Measurements from ENCODE around the gene JTB. TPM values are rescaled to one million over a fixed set of nuclear protein-coding genes. Genes with fewer than 3 reads are reported as not detected.

JTB gene
- total RNA-seq, 1 experiment from 2014 or later, result 123 TPM

DNA sequence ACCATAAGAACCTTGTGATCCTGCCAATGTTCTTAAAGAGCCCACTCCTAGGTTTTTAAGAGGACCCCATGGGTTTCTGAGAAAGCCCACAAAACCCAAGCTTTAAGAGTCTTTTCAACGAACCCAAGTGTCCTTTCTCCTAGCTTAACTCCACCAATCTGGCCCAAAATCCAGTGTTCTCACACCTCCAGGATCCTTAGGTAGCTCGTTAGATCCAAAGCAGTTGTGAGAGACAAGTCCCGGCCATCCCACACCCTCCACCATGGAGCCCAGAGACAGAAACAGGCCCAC is 32.7 kb downstream of the JTB start:
- peaks cover 9 to 21% of the 10 kb centered on the region in 2 experiments; a peak in 3 of 4 replicates for H3K36me3 ChIP-seq (ENCODE audit: control insufficient read depth in 1 of 2, insufficient read depth in 2 of 2, low read length in 2 of 2)
- H3K79me2 ChIP-seq (ENCODE audit: insufficient read depth, low read length), result peaks cover 24% of the 10 kb centered on the region; the same call in 1 of the 2 replicates
- H3K27me3 ChIP-seq (ENCODE audit: insufficient read depth, low read length), result no peaks in the 10 kb centered on the region
- CTCF ChIA-PET, result no interaction called here
- TF ChIP-seq ELF1 (IDR thresholded peaks at IDR 0.05; ENCODE audit: borderline replicate concordance, low read depth), result no peak
- DNase-seq (ENCODE audit: low read depth, low spot score) (no peak), ATAC-seq (no peak)
- BruUV-seq (replicated peaks), result TSS peak; percentile 30
- H4K20me1 ChIP-seq (ENCODE audit: insufficient read depth), result no peaks in the 10 kb centered on the region
- peak overlapping the region; percentile 90 for H3K4me2 ChIP-seq (ENCODE audit: low read length)
- no peaks in the 10 kb centered on the region for H3K9me3 ChIP-seq (ENCODE audit: control insufficient read depth in 1 of 2, insufficient read depth in 1 of 2, low read depth in 1 of 2, low read length in 2 of 2)
- H3K4me3 ChIP-seq (replicated peaks in 1 of 2; ENCODE audit: low read depth in 1 of 2, low read length in 2 of 2), result peak overlapping the region; percentile 83 to 91
- H3K4me1 ChIP-seq (ENCODE audit: control insufficient read depth in 1 of 2, insufficient read depth in 2 of 2, low read length in 2 of 2), result peaks cover 6 to 18% of the 10 kb centered on the region in 2 experiments; a peak in 3 of 4 replicates
- intact Hi-C loops (cut with micrococcal nuclease), result no loop called here
- POLR2A ChIA-PET, result interaction anchor here (1.3 to 2.4 kb wide), 3 partner anchors 12 to 23 kb away, joined by 3 to 8 read pairs (median 4); partner anchors contain the start of genes CREB3L4 and SLC39A1
- RAD21 ChIA-PET (ENCODE audit: low non-redundant PET in 1 of 2, low total read pairs in 2 of 2, uncharacterized antibody in 2 of 2, unreplicated experiment in 2 of 2), result no interaction called here
- peak overlapping the region; percentile 95 for H3K9ac ChIP-seq (ENCODE audit: low read length)
- H3K9me2 ChIP-seq (ENCODE audit: insufficient read depth), result no peaks in the 10 kb centered on the region
- H3K27ac ChIP-seq (ENCODE audit: low read depth, low read length), result peak overlapping the region; percentile 98
- no peak overlapping the region for H2AFZ ChIP-seq (ENCODE audit: low read depth, low read length, poor library complexity, severe bottlenecking)

DNA sequence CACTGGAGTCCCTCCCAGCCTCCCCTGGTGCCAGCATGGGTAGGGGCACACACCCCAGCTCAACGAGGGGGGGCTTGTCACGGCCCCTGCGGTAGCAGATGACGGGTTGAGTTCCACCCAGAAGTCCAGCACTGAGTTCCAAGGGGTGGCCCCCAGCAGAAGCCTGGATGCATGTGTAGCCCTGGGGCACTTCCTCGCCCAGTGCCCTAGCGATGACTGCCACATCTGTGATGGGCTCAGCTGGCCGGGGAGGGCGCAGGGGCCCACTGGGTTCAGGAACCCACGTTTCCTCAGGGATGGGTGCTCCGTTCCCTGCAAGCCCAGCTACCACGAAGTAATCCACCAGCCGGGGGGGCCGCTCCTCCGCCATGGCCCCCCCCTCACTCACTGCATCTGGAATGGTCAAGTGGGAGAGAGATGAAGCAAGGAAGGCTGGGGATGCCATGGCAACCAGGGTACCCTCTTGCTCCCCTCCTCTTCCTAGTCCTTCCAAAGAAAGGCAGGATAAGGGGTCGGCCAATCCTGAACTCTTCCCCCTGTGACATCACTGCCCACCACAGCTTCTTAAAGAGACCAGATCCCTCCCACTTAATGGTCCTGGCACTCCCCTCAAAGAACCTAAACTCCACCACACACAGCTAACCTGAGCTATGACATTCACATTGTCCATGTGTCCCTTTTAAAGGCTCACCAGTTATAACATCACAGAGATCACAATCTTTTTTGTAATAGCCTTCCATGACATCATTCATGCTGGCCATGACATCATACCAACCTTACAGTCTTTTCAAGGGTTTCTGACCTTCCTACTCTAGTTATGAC is 33.3 kb downstream of the JTB start:
- Histone ChIP-seq H3K36me3 (ENCODE audit: control insufficient read depth in 1 of 2, insufficient read depth in 2 of 2, low read length in 2 of 2) (peaks cover 9 to 22% of the 10 kb centered on the region in 2 experiments; a peak in 3 of 4 replicates), H3K9me2 (ENCODE audit: insufficient read depth) (no peaks in the 10 kb centered on the region), H3K9ac (ENCODE audit: low read length) (peak overlapping the region; percentile 95; the same call in 1 of the 2 replicates), H3K27ac (ENCODE audit: low read depth, low read length) (no peak overlapping the region), H3K9me3 (ENCODE audit: control insufficient read depth in 1 of 2, insufficient read depth in 1 of 2, low read depth in 1 of 2, low read length in 2 of 2) (no peaks in the 10 kb centered on the region), H4K20me1 (ENCODE audit: insufficient read depth) (no peaks in the 10 kb centered on the region), H3K4me1 (ENCODE audit: control insufficient read depth in 1 of 2, insufficient read depth in 2 of 2, low read length in 2 of 2) (peaks cover 6 to 18% of the 10 kb centered on the region in 2 experiments; a peak in 3 of 4 replicates), H2AFZ (ENCODE audit: low read depth, low read length, poor library complexity, severe bottlenecking) (no peak overlapping the region), H3K4me2 (ENCODE audit: low read length) (peak overlapping the region; percentile 90), H3K27me3 (ENCODE audit: insufficient read depth, low read length) (no peaks in the 10 kb centered on the region), H3K4me3 (replicated peaks in 1 of 2; ENCODE audit: low read depth in 1 of 2, low read length in 2 of 2) (no peak overlapping the region), H3K79me2 (ENCODE audit: insufficient read depth, low read length) (peaks cover 24% of the 10 kb centered on the region; the same call in 1 of the 2 replicates)
- no TSS peak for BruUV-seq (replicated peaks)
- intact Hi-C loops (cut with micrococcal nuclease), result no loop called here
- CTCF ChIA-PET, result no interaction called here
- no peak for ATAC-seq
- DNase-seq (ENCODE audit: low read depth, low spot score), result no peak
- POLR2A ChIA-PET, result interaction anchor here (1.3 to 1.4 kb wide), 2 partner anchors 13 to 19 kb away, joined by 3 to 4 read pairs; partner anchors contain the start of gene SLC39A1
- RAD21 ChIA-PET (ENCODE audit: low non-redundant PET in 1 of 2, low total read pairs in 2 of 2, uncharacterized antibody in 2 of 2, unreplicated experiment in 2 of 2), result no interaction called here
- TF ChIP-seq, protein P1, sequence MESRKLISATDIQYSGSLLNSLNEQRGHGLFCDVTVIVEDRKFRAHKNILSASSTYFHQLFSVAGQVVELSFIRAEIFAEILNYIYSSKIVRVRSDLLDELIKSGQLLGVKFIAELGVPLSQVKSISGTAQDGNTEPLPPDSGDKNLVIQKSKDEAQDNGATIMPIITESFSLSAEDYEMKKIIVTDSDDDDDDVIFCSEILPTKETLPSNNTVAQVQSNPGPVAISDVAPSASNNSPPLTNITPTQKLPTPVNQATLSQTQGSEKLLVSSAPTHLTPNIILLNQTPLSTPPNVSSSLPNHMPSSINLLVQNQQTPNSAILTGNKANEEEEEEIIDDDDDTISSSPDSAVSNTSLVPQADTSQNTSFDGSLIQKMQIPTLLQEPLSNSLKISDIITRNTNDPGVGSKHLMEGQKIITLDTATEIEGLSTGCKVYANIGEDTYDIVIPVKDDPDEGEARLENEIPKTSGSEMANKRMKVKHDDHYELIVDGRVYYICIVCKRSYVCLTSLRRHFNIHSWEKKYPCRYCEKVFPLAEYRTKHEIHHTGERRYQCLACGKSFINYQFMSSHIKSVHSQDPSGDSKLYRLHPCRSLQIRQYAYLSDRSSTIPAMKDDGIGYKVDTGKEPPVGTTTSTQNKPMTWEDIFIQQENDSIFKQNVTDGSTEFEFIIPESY (IDR thresholded peaks at IDR 0.05; ENCODE audit: extremely low read depth, insufficient replicate concordance, low read length), result no peak
- no peak for TF ChIP-seq CEBPB (IDR thresholded peaks at IDR 0.05; ENCODE audit: low read depth)
- TF ChIP-seq YY1 (IDR thresholded peaks at IDR 0.05; ENCODE audit: extremely low read depth, insufficient replicate concordance, low read depth, low read length), result no peak
- no peak for TF ChIP-seq SRF (IDR thresholded peaks at IDR 0.05; ENCODE audit: low read depth)
- TF ChIP-seq, protein P2, sequence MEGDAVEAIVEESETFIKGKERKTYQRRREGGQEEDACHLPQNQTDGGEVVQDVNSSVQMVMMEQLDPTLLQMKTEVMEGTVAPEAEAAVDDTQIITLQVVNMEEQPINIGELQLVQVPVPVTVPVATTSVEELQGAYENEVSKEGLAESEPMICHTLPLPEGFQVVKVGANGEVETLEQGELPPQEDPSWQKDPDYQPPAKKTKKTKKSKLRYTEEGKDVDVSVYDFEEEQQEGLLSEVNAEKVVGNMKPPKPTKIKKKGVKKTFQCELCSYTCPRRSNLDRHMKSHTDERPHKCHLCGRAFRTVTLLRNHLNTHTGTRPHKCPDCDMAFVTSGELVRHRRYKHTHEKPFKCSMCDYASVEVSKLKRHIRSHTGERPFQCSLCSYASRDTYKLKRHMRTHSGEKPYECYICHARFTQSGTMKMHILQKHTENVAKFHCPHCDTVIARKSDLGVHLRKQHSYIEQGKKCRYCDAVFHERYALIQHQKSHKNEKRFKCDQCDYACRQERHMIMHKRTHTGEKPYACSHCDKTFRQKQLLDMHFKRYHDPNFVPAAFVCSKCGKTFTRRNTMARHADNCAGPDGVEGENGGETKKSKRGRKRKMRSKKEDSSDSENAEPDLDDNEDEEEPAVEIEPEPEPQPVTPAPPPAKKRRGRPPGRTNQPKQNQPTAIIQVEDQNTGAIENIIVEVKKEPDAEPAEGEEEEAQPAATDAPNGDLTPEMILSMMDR (IDR thresholded peaks at IDR 0.05 in 2 of 3, conservative IDR thresholded peaks at IDR 0.05 in 1 of 3; ENCODE audit: borderline replicate concordance in 1 of 3, insufficient read depth in 1 of 3, low read depth in 2 of 3, low read length in 2 of 3), result no peak
- TF ChIP-seq, protein P3, sequence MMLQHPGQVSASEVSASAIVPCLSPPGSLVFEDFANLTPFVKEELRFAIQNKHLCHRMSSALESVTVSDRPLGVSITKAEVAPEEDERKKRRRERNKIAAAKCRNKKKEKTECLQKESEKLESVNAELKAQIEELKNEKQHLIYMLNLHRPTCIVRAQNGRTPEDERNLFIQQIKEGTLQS (IDR thresholded peaks at IDR 0.05), result no peak
- no peak for TF ChIP-seq EGR1 (IDR thresholded peaks at IDR 0.05; ENCODE audit: low read depth)
- no peak for TF ChIP-seq ZFX (IDR thresholded peaks at IDR 0.05)
- TF ChIP-seq ZNF274 (IDR thresholded peaks at IDR 0.05; ENCODE audit: low read depth, low read length), result no peak

Data from HCT116 (cell line).